ENCODE results near the gene KCNIP3.
"Not testable (repeated sequence)": the region's sequence is repeated elsewhere in the genome, so short reads cannot be mapped to it uniquely, and the experiment has no call there.

KCNIP3 gene

GRCh38 chr2:95296880-95297487, at the start of gene KCNIP3:
Gene KCNIP3 (plus strand): TSS chr2:95297347. CDS start chr2:95297439, 92 bp downstream.
- DNase-seq = peak in 36 of 51 donors; percentile 9 to 82 (median 59)

- no peak for DNase-seq
These were observed 38.9 kb upstream of the KCNIP3 start for GRCh38 chr2:95258271-95258670.

GRCh38 chr2:95260028-95261023, 36.8 kb upstream of the KCNIP3 start:
- DNase-seq = no peak

- no peak for DNase-seq
These were observed 35.5 kb upstream of the KCNIP3 start for GRCh38 chr2:95261602-95262001.

GRCh38 chr2:95262896-95263542, 34.1 kb upstream of the KCNIP3 start:
- no peak for DNase-seq

GRCh38 chr2:95264624-95265023, 32.5 kb upstream of the KCNIP3 start:
- DNase-seq = peak in 28 of 51 donors; percentile 6 to 60 (median 31)

- DNase-seq = no peak
These were observed 32.0 kb upstream of the KCNIP3 start for GRCh38 chr2:95265182-95265581.

GRCh38 chr2:95266781-95267430, 30.2 kb upstream of the KCNIP3 start:
- DNase-seq = no peak

- DNase-seq = no peak
These were observed 29.5 kb upstream of the KCNIP3 start for GRCh38 chr2:95267458-95268210.

GRCh38 chr2:95268211-95269035, 28.7 kb upstream of the KCNIP3 start:
- DNase-seq = no peak

GRCh38 chr2:95269036-95269680, 28.0 kb upstream of the KCNIP3 start:
- no peak for DNase-seq

GRCh38 chr2:95269745-95270144, 27.4 kb upstream of the KCNIP3 start:
- DNase-seq = not testable (repeated sequence)

GRCh38 chr2:95270541-95271081, 26.5 kb upstream of the KCNIP3 start:
- no peak for DNase-seq

- DNase-seq = no peak
These were observed 25.7 kb upstream of the KCNIP3 start for GRCh38 chr2:95271381-95271971.

- DNase-seq = no peak
These were observed 24.8 kb upstream of the KCNIP3 start for GRCh38 chr2:95272299-95272751.

GRCh38 chr2:95272781-95273180, 24.4 kb upstream of the KCNIP3 start:
- DNase-seq = no peak

- no peak for DNase-seq
These were observed 23.4 kb upstream of the KCNIP3 start for GRCh38 chr2:95273566-95274290.
